GM21576 (cell line): ENCODE measurements around the gene UXS1.
"Not testable (repeated sequence)": the region's sequence is repeated elsewhere in the genome, so short reads cannot be mapped to it uniquely, and the experiment has no call there.

Source experiments
- ATAC-seq: cut with Tn5 transposase; IDR thresholded peaks from one replicate; pipeline ENCODE4 v1.9.1; 2021; ENCODE audit warnings: mild to moderate bottlenecking, moderate library complexity; ENCODE audit not compliant: unreplicated experiment

The UXS1 gene

GRCh38 chr2:106137731-106138521 lies 56.2 kb downstream of the UXS1 start:
- no peak for ATAC-seq

GRCh38 chr2:106131192-106131591 lies 62.9 kb downstream of the UXS1 start:
- not testable (repeated sequence) for ATAC-seq

- ATAC-seq = no peak
Measured at GRCh38 chr2:106130251-106130998, 63.7 kb downstream of the UXS1 start.

- no peak for ATAC-seq
Measured at GRCh38 chr2:106129592-106129991, 64.5 kb downstream of the UXS1 start.

GRCh38 chr2:106129150-106129549 lies 65.0 kb downstream of the UXS1 start:
- no peak for ATAC-seq

GRCh38 chr2:106127776-106128268 lies 66.3 kb downstream of the UXS1 start:
- no peak for ATAC-seq

- no peak for ATAC-seq
Measured at GRCh38 chr2:106127282-106127771, 66.8 kb downstream of the UXS1 start.

GRCh38 chr2:106126705-106127281 lies 67.3 kb downstream of the UXS1 start:
- no peak for ATAC-seq

- no peak for ATAC-seq
Measured at GRCh38 chr2:106126295-106126694, 67.8 kb downstream of the UXS1 start.

GRCh38 chr2:106124905-106125549 lies 69.1 kb downstream of the UXS1 start:
- ATAC-seq = no peak

GRCh38 chr2:106124106-106124756 lies 69.9 kb downstream of the UXS1 start:
- no peak for ATAC-seq

GRCh38 chr2:106122157-106122556 lies 71.9 kb downstream of the UXS1 start:
- no peak for ATAC-seq

- ATAC-seq = no peak
Measured at GRCh38 chr2:106120432-106120831, 73.7 kb downstream of the UXS1 start.

- ATAC-seq = no peak
Measured at GRCh38 chr2:106119074-106119473, 75.0 kb downstream of the UXS1 start.

GRCh38 chr2:106117882-106118684 lies 76.0 kb downstream of the UXS1 start:
- ATAC-seq = no peak

GRCh38 chr2:106117347-106117746 lies 76.8 kb downstream of the UXS1 start:
- ATAC-seq = no peak

- no peak for ATAC-seq
Measured at GRCh38 chr2:106116248-106116647, 77.9 kb downstream of the UXS1 start.

- no peak for ATAC-seq
Measured at GRCh38 chr2:106115665-106116064, 78.4 kb downstream of the UXS1 start.

GRCh38 chr2:106115250-106115649 lies 78.9 kb downstream of the UXS1 start:
- no peak for ATAC-seq

- no peak for ATAC-seq
Measured at GRCh38 chr2:106114166-106114565, 79.9 kb downstream of the UXS1 start.
